Hepatocyte (in vitro differentiated cells): ENCODE results near the gene PTPRU. TPM values are rescaled to one million over a fixed set of nuclear protein-coding genes. Genes with fewer than 3 reads are reported as not detected.

Experiments used
- DNase-seq: peaks from one replicate; pipeline ENCODE4 v3.0.0-alpha.2; 2016; ENCODE audit warnings: low spot score
- H2AFZ ChIP-seq: fragments of 200-600 bp; sonication (generic); 2 replicates; pipeline ENCODE4 v1.6.0; 2016; ENCODE audit warnings: antibody characterized with exemption, mild to moderate bottlenecking
- H3K27ac ChIP-seq: fragments of 200-600 bp; sonication (generic); 2 replicates; pipeline ENCODE4 v1.5.1; 2016; ENCODE audit warnings: mild to moderate bottlenecking
- H3K27me3 ChIP-seq: fragments of 200-600 bp; sonication (generic); 2 replicates; pipeline ENCODE4 v1.6.1; 2016
- H3K36me3 ChIP-seq: fragments of 200-600 bp; sonication (generic); replicated peaks from 2 replicates; pipeline ENCODE4 v1.5.1; 2016; ENCODE audit warnings: low read depth; ENCODE audit not compliant: insufficient read depth
- H3K4me1 ChIP-seq: fragments of 200-600 bp; sonication (generic); 2 replicates; pipeline ENCODE4 v1.5.1; 2016; ENCODE audit warnings: mild to moderate bottlenecking, moderate library complexity; ENCODE audit not compliant: insufficient read depth
- H3K4me2 ChIP-seq: fragments of 200-600 bp; sonication (generic); 2 replicates; pipeline ENCODE4 v1.6.0; 2016
- H3K4me3 ChIP-seq: fragments of 200-600 bp; sonication (generic); 2 replicates; pipeline ENCODE4 v1.5.1; 2016; ENCODE audit warnings: mild to moderate bottlenecking
- H3K79me2 ChIP-seq: fragments of 200-600 bp; sonication (generic); 2 replicates; pipeline ENCODE4 v1.6.0; 2017; ENCODE audit warnings: mild to moderate bottlenecking
- H3K9me2 ChIP-seq: fragments of 200-600 bp; sonication (generic); replicated peaks from 2 replicates; pipeline ENCODE4 v1.6.0; 2017; ENCODE audit warnings: mild to moderate bottlenecking; ENCODE audit not compliant: insufficient read depth
- H3K9me3 ChIP-seq: fragments of 200-600 bp; sonication (generic); 2 replicates; pipeline ENCODE4 v1.5.1; 2016; ENCODE audit warnings: low read depth, mild to moderate bottlenecking
- H4K20me1 ChIP-seq: fragments of 200-600 bp; sonication (generic); 2 replicates; pipeline ENCODE4 v1.6.0; 2016; ENCODE audit warnings: mild to moderate bottlenecking; ENCODE audit not compliant: insufficient read depth, poor library complexity, severe bottlenecking
- CTCF ChIP-seq: fragments of 200-600 bp; sonication (generic); IDR thresholded peaks from 2 replicates; pipeline ENCODE4 v1.5.1; 2016; ENCODE audit warnings: antibody characterized with exemption, mild to moderate bottlenecking; ENCODE audit not compliant: poor library complexity
- EZH2 ChIP-seq: fragments of 200-600 bp; sonication (generic); IDR thresholded peaks from 2 replicates; pipeline ENCODE4 v1.6.1; 2016; ENCODE audit warnings: antibody characterized with exemption, mild to moderate bottlenecking, borderline replicate concordance
- EZH2phosphoT487 ChIP-seq: fragments of 200-600 bp; sonication (generic); IDR thresholded peaks from one replicate; pipeline ENCODE4 v1.6.1; 2018; ENCODE audit warnings: antibody characterized with exemption, mild to moderate bottlenecking, low read depth, moderate library complexity; ENCODE audit not compliant: unreplicated experiment, severe bottlenecking
- WGBS: methylation state at CpG from one replicate; pipeline ENCODE4 v1.1.6; 2016; ENCODE audit warnings: low lambda C conversion rate; ENCODE audit errors: missing lambda C conversion rate; 5-methylcytosine and 5-hydroxymethylcytosine counted together
- polyA plus RNA-seq: library from polyadenylated mRNA; unstranded; fragments of >200 nt; fragmentation: Nextera tagmentation; extraction: Ambion mirVana; gene quantifications from 2 replicates; pipeline ENCODE4 v1.2.1, GENCODE V29; 2016
- total RNA-seq: library from RNA; depleted of rRNA; stranded (reverse); fragments of >200 nt; gene quantifications from 2 replicates; pipeline ENCODE4 v1.2.3, GENCODE V29; 2014

The PTPRU gene
- total and polyA plus RNA-seq, 2 experiments from 2014 or later = 34.3 to 38.7 TPM

DNA sequence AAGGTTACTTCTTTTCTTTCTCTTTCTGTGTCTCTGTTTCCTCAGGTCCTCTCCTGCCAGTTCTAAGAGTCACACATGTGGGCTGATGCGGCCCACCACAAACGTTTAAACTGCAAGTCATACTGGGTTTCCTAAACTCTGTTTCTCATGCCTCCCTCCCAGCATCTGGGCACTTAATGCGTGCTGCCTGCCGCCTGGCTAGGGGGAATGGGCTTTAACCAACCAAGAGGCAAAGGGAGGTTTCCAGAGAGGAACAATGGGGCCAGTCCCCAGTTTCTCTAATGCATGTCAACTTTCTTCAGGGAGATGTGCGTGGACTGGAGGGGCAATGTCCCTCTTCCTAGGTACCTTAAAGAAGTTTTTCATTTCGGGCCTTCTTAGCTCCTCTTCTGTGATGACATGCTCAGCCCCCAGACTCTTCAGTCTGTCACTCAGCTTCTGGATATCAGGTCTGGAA, 34.7 kb upstream of the PTPRU start:
- no peaks in the 10 kb centered on the region for H3K36me3 ChIP-seq

DNA sequence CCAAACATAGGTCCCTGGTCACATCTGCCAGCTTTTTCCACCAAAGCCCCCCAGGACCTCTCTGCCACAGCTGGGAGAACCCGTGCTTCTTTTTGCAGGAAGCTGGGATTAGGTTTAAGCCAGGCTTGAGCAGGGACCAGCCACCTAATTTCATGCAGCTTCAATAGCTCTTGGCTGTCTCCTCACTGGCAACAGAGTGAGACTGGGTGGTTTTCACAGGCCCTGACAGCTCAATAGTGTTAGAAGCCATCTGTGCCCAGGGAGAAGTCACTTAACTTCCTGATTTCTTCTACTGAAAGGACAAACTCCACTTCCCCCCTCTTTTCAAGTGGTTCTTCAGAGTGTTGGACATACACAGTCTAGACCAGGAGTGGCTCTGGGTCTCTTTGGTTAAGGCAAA, 34.3 kb upstream of the PTPRU start:
- no peaks in the 10 kb centered on the region for H3K9me3 ChIP-seq
- H3K36me3 ChIP-seq = no peaks in the 10 kb centered on the region
- TF ChIP-seq EZH2phosphoT487 = no peak
- TF ChIP-seq CTCF = no peak
- no peak for TF ChIP-seq EZH2
- WGBS = 60% methylated on average over 1 of the region's 1 CpG
- H2AFZ ChIP-seq = peak overlapping the region; percentile 25
- H3K4me2 ChIP-seq = no peak overlapping the region
- DNase-seq = no peak
- H3K79me2 ChIP-seq = no peaks in the 10 kb centered on the region
- no peaks in the 10 kb centered on the region for H3K27me3 ChIP-seq
- H3K4me1 ChIP-seq = peaks cover 13% of the 10 kb centered on the region
- H3K27ac ChIP-seq = peak overlapping the region; percentile 91
- H3K9me2 ChIP-seq = no peaks in the 10 kb centered on the region
- H3K4me3 ChIP-seq = no peak overlapping the region
- H4K20me1 ChIP-seq = no peaks in the 10 kb centered on the region

More for the DNA sequence above, 34.7 kb upstream of the PTPRU start:
- Histone ChIP-seq H3K4me2 (no peak overlapping the region), H3K4me1 (peaks cover 13% of the 10 kb centered on the region), H4K20me1 (no peaks in the 10 kb centered on the region), H3K9me2 (no peaks in the 10 kb centered on the region), H3K9me3 (no peaks in the 10 kb centered on the region), H3K27ac (peak overlapping the region; percentile 91), H3K27me3 (no peaks in the 10 kb centered on the region), H3K4me3 (no peak overlapping the region), H2AFZ (no peak overlapping the region), H3K79me2 (no peaks in the 10 kb centered on the region)
- 81% methylated on average over 6 of the region's 6 CpGs for WGBS
- no peak for DNase-seq
- TF ChIP-seq CTCF (no peak), EZH2phosphoT487 (no peak), EZH2 (no peak)

GRCh38 chr1:29202584-29203340, 33.6 kb upstream of the PTPRU start:
- H3K4me1 ChIP-seq = peaks cover 13% of the 10 kb centered on the region
- H3K9me2 ChIP-seq = no peaks in the 10 kb centered on the region
- 32% methylated on average over 14 of the region's 14 CpGs for WGBS
- TF ChIP-seq CTCF (peak; percentile 98), EZH2phosphoT487 (no peak)
- no peaks in the 10 kb centered on the region for H3K27me3 ChIP-seq
- H3K27ac ChIP-seq = peak overlapping the region; percentile 91
- H2AFZ ChIP-seq = peak overlapping the region; percentile 25
- H4K20me1 ChIP-seq = no peaks in the 10 kb centered on the region
- peak; percentile 98 for DNase-seq
- H3K4me2 ChIP-seq = peak overlapping the region; percentile 23
- no peaks in the 10 kb centered on the region for H3K9me3 ChIP-seq
- no peak overlapping the region for H3K4me3 ChIP-seq
- H3K79me2 ChIP-seq = no peaks in the 10 kb centered on the region
- H3K36me3 ChIP-seq = no peaks in the 10 kb centered on the region
